ENCODE data around the gene RAPGEF2. TPM values are rescaled to one million over a fixed set of nuclear protein-coding genes. Genes with fewer than 3 reads are reported as not detected.

Gene RAPGEF2
- total and polyA plus RNA-seq, 2 experiments from 2014 or later: 10.2 to 63.1 TPM

- no peaks in the 10 kb centered on the region for H3K79me2 ChIP-seq (replicated peaks; ENCODE audit: insufficient read depth)
- H3K9me2 ChIP-seq (ENCODE audit: insufficient read depth): no peaks in the 10 kb centered on the region; the same call in 1 of the 2 replicates
- ATAC-seq: no peak
- H3K4me1 Mint-ChIP-seq: peaks cover 29% of the 10 kb centered on the region
- H3F3A ChIP-seq (replicated peaks; ENCODE audit: low read depth): no peaks in the 10 kb centered on the region
- H3K27ac ChIP-seq (ENCODE audit: low read depth): no peak overlapping the region
- no peak overlapping the region for H2AFZ ChIP-seq
- peaks cover 6% of the 10 kb centered on the region; the same call in 2 of the 3 replicates for H3K36me3 Mint-ChIP-seq (ENCODE audit: low read depth)
- H3K4me3 ChIP-seq: no peak overlapping the region
- H3K4me1 ChIP-seq (ENCODE audit: insufficient read depth): peaks cover 17% of the 10 kb centered on the region
- DNase-seq (ENCODE audit: low spot score): no peak
- TF ChIP-seq, protein P1, sequence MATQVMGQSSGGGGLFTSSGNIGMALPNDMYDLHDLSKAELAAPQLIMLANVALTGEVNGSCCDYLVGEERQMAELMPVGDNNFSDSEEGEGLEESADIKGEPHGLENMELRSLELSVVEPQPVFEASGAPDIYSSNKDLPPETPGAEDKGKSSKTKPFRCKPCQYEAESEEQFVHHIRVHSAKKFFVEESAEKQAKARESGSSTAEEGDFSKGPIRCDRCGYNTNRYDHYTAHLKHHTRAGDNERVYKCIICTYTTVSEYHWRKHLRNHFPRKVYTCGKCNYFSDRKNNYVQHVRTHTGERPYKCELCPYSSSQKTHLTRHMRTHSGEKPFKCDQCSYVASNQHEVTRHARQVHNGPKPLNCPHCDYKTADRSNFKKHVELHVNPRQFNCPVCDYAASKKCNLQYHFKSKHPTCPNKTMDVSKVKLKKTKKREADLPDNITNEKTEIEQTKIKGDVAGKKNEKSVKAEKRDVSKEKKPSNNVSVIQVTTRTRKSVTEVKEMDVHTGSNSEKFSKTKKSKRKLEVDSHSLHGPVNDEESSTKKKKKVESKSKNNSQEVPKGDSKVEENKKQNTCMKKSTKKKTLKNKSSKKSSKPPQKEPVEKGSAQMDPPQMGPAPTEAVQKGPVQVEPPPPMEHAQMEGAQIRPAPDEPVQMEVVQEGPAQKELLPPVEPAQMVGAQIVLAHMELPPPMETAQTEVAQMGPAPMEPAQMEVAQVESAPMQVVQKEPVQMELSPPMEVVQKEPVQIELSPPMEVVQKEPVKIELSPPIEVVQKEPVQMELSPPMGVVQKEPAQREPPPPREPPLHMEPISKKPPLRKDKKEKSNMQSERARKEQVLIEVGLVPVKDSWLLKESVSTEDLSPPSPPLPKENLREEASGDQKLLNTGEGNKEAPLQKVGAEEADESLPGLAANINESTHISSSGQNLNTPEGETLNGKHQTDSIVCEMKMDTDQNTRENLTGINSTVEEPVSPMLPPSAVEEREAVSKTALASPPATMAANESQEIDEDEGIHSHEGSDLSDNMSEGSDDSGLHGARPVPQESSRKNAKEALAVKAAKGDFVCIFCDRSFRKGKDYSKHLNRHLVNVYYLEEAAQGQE (IDR thresholded peaks at IDR 0.05; ENCODE audit: unreplicated experiment): no peak
- no peak for TF ChIP-seq ZNF114 (CRISPR knock-in tag; IDR thresholded peaks at IDR 0.05)
- TF ChIP-seq STAT1 (IDR thresholded peaks at IDR 0.05; ENCODE audit: unreplicated experiment): no peak
- TF ChIP-seq CTCF (conservative IDR thresholded peaks at IDR 0.05; ENCODE audit: low read depth in 2 of 2): no peak
- TF ChIP-seq EZH2 (IDR thresholded peaks at IDR 0.05; ENCODE audit: low read depth, unreplicated experiment): no peak
- TF ChIP-seq CREB1 (CRISPR knock-in tag; IDR thresholded peaks at IDR 0.05; ENCODE audit: low read depth): no peak
- TF ChIP-seq NANOG (IDR thresholded peaks at IDR 0.05; ENCODE audit: borderline replicate concordance): no peak
- TF ChIP-seq ZNF462 (CRISPR knock-in tag; IDR thresholded peaks at IDR 0.05): no peak
- TF ChIP-seq POLR2AphosphoS5 (IDR thresholded peaks at IDR 0.05; ENCODE audit: low read depth): no peak
- H3K27ac Mint-ChIP-seq: peak overlapping the region; percentile 91
- peaks cover 2% of the 10 kb centered on the region for H3K27me3 Mint-ChIP-seq (ENCODE audit: insufficient read depth, low read depth, poor library complexity)
- no peaks in the 10 kb centered on the region for H3K9me3 Mint-ChIP-seq
- H4K20me1 ChIP-seq (replicated peaks; ENCODE audit: insufficient read depth): no peaks in the 10 kb centered on the region
- H3K4me3 Mint-ChIP-seq: no peak overlapping the region
- H3K36me3 ChIP-seq (ENCODE audit: insufficient read depth): no peaks in the 10 kb centered on the region
- H3K4me2 ChIP-seq: no peak overlapping the region
- H3K27me3 ChIP-seq (ENCODE audit: insufficient read depth): no peaks in the 10 kb centered on the region
Measured at GRCh38 chr4:159284733-159285132, 181.9 kb downstream of the RAPGEF2 start.
